T-helper 1 cell (primary cell): ENCODE results near the gene GART.
"Not testable (repeated sequence)": the region's sequence is repeated elsewhere in the genome, so short reads cannot be mapped to it uniquely, and the experiment has no call there.

ENCODE experiments used
- DNase-seq, 5 donors: peaks; one replicate each; pipeline ENCODE4 v3.0.0-alpha.2; 2012 to 2020

GART gene

DNA sequence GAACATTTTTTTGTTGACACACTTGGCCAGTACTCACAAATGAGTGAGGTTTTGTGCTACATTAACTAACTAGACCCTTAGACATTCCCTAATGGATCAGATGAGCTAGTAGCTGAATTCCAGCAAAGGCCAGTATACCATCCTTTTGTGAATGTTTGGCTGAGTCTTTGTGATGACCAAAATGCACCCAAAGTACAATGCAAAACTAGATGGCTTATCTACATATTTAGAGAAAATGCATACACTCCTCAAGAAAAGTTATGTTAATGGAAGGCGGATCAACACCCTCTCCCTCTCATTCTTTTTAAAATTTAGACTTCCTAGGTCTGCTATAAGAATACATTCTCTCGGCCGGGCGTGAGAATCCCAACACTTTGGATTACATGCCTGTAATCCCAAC lies 30.3 kb downstream of the GART start:
- no peak for DNase-seq

DNA sequence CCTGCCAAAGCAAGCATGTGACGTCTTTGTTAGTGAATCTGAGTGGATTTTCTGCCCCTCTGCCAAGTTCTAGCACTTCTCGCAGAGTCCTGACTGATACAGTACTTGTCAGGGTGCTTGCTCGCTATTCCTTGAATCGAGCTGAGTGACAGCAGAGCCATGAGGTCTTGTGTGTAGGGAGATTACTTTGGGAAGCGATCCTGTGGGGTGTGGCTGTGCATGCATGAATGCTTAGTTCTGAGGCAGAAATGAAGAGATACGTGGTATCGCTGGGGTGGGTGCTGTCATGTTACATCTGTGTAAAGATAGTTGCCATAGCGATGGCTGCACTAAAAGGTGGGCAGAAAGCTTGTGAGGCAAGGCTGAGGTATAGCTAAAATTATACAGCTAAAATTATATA lies 31.1 kb downstream of the GART start:
- no peak for DNase-seq

DNA sequence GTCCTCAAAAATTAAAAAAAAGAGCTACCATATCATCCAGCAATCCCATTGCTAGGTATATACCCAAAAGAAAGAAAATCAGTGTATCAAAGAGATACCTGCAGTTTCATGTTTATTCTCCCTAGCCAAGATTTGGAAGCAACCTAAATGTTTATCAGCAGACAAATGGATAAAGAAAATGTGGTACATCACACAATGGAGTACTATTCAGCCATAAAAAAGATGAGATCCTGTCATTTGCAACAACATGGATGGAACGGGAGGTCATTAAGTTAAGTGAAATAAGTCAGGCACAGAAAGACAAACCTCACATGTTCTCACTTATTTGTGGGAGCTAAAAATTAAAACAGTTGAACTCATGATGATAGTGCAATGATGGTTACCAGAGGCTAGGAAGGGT lies 34.9 kb downstream of the GART start:
- DNase-seq, result not testable (repeated sequence)

DNA sequence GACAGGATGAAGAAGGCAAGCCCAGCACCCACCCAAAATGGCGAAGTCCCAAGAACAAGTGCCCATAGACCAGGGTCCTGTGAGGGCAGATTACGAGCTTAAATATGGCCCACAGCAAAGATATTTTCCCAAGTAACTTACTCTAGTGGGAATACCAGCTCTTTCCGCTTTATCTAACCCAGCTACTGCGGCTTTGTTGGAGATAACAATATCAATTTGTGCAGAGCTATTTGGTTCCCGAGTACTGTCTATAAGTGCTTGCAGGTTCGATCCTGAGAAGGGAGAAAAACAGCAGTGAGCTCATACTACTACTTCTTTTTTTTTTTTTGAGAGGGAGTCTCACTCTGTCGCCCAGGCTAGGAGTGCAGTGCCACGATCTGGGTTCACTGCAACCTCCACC lies 36.1 kb downstream of the GART start:
- DNase-seq, result no peak

DNA sequence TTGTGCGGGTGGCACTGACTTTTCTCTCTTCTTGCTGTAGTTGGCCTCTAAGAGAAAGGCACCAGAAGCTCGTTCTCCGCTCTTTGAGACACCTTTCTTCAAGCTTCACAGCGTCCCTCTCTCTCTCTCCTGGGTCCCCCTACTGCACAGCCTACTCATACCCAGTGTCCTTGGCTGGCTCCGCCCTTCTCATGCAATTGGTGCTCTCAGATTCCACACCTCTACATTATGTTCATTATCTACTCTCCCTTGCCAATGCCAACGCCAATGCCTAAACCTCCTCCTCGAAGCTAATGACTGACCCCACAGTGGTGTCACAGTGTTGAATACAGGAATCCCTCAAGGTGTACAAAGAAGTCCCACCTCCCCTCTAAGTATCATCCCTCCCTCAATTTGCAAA lies 45.6 kb downstream of the GART start:
- no peak for DNase-seq

DNA sequence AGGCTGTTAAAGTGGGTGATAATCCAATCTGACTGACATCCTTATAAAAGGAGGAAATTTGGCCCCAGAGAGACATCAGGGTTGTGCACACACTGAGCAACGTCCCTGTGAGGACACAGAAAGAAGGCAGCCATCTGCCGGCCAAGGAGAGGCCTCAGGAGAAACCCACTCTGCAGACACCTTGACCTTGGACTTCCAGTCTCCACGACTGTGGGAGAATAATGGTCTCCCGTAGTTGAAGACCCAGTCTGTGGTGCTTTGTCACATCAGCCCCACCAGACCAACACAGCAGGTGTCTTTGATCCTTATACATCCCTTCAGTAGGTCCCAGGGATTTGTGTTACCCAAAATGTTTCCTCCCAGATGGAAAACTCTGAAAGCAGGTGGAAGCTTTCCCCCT lies 46.2 kb downstream of the GART start:
- no peak for DNase-seq

DNA sequence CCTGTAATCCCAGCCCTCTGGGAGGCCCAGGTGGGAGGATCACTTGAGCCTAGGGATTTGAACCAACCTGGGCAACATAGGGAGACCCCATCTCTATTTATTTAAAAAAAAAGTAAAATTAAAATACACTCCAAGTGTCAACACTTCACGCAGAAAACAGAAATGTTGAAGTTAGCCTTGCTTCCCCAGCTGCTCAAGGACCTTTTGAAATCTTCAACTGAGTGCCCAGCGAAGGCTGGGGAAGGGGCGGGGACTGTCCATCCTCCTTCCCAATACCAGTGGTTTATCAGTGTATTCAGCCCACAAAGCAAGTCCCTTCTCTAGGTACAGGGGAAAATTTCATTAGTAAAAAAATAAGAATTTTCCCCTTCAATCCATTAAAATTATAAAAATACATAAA lies 48.2 kb downstream of the GART start:
- no peak for DNase-seq

DNA sequence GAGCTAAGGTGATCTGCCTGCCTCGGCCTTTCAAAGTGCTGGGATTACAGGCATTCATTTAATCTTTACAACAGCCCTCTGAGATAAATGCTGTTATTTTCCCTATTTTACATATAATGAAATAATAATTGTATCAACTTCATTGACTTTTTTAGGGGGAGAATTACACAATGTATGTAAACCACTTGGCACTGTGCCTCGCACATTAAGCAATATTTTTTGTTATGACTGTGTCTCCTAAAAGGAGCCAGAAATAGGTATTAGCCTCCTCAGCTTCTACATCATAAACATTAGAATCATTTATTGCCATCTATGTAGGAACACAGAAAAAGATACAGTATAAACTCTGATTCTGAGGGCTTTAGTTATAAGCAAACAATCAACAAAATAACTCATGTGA lies 49.3 kb downstream of the GART start:
- no peak for DNase-seq

DNA sequence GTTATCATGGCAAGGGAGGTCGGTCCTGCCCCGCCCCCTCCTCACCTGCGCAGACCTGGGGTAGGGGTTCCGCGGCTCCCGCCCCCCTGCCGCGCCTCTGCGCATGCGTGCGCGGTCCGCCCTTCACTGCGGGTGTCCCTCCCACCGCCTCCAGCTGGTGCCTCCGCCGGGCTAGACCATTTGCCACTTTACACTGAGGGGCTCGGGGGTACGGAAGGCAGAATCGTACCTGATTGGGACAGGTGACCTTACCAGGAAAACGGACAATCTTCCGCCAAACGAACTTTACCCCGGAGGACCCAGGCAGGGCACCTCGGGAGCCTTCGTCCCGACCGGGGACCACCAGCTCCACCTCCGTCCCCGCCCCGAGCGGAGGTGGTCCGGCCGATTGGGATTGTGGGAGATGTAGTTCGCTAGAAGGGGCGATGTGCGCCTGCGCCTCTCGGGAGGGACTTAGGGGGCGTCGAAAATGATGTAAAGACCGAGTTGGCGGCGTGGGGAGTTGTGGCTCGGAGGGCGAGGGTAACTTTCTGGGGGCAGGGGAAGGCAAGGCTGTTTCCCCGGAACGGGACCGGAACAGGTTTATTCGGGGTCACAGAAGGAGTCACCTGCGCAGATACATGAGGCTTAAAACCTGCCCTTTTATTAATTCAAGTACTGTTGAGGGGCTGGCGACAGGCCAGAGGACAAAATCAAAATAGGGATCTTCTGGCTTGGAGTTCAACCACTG lies 50.4 kb downstream of the GART start, which contains the start of gene DNAJC28:
Gene DNAJC28, minus strand, starts transcription at position 344 of the 730 bp plus-strand sequence. CDS start 2,323 bp downstream, outside the sequence.
- peak; percentile 85 to 93 (median 88) for DNase-seq

DNA sequence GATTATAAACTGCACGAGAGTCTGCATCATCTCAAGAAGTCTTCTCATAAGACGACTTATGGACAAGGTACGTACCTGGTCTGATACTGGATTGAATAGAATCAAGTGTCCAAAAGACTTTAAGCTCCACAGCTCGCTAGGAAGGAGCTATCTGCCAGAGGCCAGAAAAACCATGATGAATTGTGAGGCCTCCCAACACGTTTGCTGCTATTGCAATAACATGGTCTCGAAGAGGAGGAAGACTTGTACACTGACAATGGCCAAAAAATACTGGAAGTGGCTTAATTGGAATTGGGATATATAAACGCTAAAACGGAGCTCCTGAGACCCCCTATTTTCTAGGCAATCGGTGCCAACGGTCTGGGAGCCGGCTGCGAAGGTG lies 50.9 kb downstream of the GART start:
- DNase-seq, result no peak

DNA sequence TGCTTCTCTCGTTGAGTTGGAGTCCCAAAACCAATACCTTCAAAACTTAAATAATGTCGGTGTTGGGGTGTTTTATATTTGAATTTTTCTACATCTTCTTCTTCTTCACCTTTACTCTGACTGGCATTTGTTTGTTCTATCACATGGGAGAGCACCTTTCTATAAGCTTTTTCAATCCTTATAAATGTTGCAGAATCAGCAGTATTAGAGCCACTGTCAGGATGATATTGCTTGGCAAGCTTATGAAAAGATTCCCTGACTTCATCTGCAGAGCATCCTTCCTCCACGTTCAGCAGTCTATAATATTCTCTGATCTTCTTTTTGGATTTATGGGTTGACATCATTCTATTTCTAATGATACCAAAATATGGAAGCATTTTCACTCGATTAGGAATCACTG lies 53.0 kb downstream of the GART start:
- DNase-seq, result no peak

DNA sequence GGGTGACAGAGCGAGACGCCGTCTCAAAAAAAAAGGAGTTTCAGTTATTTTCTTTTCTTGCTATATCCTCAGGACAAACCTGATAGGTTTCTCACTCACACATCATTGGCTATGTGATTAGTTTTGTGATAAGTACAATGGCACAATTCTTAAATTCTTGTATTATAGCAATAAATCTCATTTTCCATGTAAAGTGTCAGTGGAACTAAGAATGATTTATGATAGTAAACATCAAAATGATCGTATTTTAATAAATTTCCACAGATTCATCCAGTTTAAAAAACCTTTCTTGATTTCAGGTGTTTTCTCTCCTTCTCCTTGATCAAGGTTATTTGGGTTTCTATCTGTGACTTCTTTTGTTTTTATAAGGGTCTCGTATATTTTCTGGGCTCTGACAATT lies 53.9 kb downstream of the GART start:
- no peak for DNase-seq

DNA sequence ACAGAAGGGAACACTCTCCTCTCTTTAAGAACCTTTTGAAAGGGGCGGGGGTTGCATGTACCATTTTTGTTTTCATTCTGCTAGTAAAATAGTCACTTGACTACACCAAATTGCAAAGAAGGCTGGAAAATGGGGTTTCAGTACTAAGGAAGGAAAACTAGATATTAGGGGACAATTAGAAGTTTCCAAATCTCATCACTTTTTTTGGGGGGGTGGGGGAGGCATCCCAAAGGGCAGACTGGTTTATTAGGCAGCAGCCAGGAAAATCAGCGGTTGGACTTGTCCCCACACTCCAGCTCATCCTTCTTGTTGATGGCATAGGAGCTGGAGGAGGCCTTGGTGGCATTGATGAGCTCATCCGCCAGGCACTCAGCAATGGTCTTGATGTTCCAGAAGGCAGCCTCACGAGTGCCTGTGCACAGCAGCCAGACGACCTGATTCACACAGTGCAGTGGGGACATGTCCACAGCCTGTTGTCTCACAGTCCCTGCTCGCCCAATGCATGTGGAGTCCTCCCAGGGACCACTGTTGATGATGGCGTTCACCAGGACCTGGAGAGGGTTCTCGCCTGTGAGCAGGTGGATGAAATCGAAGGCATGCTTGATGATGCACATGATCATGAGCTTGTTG lies 60.5 kb downstream of the GART start:
- DNase-seq, result no peak

DNA sequence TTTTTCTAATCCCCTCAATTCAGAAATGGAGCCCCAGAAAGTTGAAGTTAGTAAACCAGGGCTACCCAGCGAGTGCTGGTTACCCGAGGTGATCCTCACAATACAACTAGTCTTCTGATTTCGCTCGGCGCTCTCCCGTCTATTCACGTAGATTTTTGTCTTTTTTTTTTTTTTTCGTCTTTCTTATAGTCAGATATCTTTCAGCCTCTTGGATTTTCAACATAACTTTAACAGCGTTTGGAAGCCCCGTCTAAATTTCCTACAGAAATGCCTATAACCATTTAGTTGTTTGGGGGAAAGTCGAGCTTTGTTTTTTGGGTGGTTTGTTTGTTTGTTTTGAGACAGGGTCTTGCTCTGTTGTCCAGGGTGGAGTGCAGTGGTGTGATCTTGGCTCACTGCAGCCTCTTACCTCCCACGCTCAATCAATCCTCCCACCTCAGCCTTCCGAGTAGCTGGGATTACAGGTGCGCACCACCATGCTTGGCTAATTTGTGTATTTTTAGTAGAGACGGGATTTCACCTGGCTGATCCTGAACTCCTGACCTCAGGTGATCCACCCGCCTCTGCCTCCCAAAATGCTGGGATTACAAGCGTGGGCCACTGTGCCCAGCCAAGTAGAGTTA lies 61.3 kb downstream of the GART start:
- no peak for DNase-seq

DNA sequence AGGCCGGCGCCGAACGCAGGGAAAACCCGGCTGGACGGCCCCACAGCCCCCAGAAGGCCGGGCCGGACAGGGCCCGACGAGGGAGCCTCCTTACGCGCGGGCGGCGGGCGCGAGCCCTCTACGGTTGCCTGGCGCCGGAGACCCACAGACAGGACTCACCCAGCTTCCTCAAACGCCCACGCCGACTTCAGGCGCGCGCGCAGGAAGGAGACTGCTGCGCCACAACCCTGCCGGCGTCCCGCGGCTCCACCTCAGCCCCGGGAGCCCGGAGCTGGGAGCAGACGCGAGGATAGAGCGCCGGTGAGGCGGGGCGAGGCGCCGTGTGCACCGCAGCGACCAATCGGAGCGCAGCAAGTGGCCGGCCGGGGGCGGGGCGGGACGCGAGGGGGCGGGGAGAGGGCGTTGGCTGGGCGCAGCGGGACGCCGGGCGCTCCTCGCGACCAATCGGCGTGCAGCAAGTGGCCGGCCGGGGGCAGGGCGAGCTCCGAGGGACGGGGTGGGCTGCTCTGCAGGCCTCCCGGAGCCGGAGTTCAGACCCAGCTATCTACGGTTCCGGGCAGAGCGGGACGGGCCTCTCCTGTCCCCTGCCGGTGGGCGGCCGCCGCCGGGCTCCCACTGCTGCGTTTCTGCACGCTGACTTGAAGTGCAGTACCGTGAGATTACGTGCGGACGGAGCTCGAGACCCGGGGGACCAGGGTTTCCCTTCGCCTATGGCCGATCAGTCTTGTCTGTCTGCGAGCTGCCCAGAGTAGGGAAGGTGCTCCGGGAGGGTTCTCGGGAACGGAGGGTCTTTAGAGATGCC lies 62.0 kb downstream of the GART start, which contains the start of gene TMEM50B:
Gene TMEM50B, minus strand, starts transcription at position 296 of the 802 bp plus-strand sequence. CDS start 11,089 bp downstream, outside the sequence.
- peak; percentile 93 to 96 (median 94) for DNase-seq

DNA sequence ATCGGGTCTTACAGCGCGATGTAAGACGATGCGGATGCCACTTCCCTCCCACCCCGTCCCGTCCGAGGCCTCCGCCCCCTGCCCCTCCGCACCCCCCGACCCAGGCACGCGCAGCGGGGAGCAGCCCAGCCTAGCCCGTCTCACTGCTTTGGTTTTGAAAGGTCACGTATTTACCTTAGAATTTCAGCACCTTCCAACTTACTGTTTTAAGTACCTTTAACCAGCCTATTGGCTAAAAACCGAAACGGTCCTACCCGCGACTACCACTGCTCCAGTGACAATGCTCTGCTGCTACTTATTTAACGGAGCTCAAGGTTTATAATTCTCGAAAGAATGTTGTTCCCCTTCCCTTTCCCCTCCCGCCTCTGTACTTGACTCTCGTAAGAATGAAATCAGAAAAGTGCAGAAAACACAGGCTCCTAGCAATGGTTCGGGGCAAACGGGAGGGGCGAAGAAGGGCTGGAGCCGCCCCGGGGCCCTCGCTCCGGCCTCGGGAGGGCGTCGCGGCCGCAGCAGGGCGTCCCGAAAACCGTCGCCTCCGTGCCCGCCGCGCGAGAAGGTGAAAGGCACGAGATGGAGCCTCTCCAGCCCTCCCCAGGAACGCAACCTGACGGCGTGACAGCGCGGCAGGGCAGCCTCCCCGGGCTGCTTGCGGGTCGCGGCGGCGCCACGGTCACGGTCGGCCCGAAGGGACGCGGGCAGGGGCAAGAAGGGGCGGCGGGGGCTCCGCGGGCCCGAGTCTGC lies 62.8 kb downstream of the GART start:
- peak; percentile 16 to 45 (median 32) for DNase-seq

DNA sequence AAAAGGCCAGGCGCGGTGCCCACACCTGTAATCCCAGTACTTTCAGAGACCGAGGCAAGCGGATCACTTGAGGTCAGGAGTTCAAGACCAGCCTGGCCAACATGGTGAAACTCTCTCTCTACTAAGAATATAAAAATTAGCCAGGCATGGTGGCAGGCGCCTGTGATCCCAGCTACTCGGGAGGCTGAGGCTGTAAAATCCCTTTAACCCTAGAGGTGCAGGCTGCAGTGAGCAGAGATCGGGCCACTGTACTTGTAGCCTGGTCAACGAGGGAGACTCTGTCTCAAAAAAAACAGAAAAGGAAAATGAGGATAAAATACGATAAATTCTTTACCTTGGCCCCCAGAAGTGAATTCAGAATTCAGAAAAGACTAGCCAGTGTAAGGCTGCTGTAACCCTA lies 63.7 kb downstream of the GART start:
- DNase-seq, result no peak

DNA sequence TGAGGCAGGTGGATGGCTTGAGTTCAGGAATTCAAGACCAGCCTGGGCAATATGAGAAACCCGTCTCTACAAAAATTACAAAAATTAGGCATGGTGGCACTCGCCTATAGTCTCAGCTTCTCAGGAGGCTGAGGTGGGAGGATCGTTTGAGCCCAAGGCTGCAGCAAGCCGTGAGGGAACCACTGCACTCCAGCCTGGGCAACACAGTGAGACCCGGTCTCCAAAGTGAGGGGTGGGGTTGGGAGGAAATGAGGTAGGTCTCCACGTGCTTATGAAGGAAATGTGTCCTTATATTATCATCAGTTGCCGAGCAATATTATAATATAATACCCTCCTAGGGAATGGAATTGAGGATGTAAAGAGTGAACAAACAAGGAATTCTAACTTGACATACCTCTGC lies 64.9 kb downstream of the GART start:
- no peak for DNase-seq

DNA sequence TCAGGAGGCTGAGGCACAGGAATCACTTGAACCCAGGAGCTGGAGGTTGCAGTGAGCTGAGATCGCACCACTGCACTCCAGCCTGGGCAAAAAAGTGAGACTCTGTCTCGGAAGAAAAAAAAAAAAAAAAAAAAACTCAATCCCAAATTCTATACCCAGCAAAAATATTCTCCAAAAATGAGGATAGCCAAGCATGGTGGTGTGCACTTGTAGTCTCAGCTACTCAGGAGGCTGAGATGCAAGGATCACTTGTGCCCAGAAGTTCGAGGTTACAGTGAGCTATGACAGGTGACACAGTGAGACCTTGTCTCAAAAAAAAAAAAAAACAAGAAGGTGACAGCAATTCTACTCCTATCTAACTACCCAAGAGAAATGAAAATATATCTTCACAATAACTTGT lies 68.6 kb downstream of the GART start:
- no peak for DNase-seq

DNA sequence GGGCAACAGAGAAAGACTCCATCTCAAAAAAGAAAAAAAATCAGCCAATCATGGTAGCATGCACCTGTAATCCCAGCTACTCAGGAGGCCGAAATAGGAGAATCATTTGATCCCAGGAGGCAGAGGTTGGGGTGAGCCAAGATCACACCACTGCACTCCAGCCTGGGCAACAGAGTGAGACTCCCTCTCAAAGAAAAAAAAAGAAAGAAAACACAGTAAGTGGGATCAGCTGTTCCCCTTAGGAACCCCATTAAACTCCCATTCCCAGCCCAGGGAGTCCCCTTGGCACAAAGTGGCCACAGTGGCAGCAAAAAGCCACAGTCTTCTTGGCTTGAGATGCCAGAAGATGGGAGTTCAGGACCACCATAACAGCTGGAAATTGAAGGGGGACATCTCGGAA lies 71.2 kb downstream of the GART start:
- no peak for DNase-seq

DNA sequence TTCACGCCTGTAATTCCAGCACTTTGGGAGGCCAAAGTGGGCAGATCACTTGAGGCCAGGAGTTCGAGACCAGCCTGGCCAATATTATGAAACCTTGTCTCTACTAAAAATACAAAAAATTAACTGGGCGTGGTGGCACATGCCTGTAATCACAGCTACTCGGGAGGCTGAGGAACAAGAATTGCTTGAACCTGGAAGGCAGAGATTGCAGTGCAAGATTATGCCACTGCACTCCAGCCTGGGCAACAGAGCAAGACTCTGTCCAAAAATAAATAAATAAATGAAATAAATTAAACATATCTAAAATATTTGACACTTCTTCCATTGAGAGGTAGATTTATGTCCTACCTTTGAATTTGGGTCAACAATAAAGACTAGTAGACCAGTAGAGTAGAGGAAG lies 72.7 kb downstream of the GART start:
- not testable (repeated sequence) for DNase-seq

DNA sequence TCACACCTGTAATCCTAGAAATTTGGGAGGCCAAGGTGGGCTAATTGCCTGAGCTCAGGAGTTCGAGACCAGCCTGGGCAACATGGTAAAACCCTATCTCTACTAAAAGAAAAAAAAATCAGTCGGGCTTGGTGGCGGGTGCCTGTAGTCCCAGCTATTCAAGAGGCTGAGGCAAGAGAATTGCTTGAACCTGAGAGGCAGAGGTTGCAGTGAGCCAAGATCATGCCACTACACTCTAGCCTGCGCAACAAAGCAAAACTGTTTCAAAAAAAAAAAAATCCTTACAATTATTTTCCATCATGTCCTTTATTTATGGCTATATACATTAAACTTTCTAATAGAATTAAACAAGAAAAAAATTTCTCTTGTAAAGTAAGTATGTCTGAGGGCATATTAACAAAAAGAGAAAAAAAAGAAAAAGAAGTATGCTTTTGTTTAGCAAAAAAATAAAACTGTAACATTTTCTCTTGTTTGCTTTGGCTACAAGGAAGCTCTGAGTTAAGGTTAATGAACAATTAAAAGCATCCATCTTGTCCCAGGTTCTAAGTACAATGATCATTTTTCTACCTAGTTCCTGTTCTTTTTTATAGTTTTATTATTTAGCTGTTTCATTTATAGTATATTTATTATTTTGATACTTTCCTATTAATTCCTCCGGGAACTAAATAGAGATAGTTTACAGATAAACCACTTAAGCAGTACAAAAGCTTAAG lies 80.2 kb downstream of the GART start:
- no peak for DNase-seq
